CD4-positive, alpha-beta T cell treated with Interferon alpha-2 for 1 hour (primary cell): Measurements from ENCODE around the gene LIPE.

Experiments
- DNase-seq, 2 donors: peaks; one replicate each; pipeline ENCODE4 v3.0.0-alpha.2; 2020 to 2022

The LIPE gene

GRCh38 chr19:42410371-42410770, 16.8 kb downstream of the LIPE start:
- DNase-seq: no peak

- DNase-seq: no peak
Measured at GRCh38 chr19:42409477-42409876, 17.7 kb downstream of the LIPE start.

- no peak for DNase-seq
Measured at GRCh38 chr19:42407816-42408175, 19.4 kb downstream of the LIPE start.

GRCh38 chr19:42407085-42407815, 19.9 kb downstream of the LIPE start:
- no peak for DNase-seq

DNA sequence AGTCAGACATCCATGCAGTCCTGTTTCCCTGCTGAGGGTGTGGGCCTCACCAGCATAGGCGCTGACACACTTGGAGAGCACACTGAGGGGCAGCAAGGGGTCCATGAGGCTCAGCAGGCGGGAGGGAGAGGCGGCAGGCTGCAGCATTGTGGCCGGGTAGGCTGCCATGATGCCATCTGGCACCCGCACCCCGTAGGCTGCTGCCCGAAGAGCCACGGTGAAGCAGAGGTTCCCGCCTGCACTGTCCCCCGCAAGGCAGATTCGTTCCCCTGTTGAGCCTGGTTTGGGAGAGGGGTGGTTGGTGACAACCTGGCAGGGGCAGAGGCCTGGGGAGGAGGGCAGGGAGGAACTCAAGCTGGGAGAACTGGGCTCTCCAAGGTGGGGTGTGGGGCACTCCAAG, 21.1 kb downstream of the LIPE start:
- no peak for DNase-seq

GRCh38 chr19:42403586-42403985, 23.6 kb downstream of the LIPE start:
- DNase-seq: no peak

DNA sequence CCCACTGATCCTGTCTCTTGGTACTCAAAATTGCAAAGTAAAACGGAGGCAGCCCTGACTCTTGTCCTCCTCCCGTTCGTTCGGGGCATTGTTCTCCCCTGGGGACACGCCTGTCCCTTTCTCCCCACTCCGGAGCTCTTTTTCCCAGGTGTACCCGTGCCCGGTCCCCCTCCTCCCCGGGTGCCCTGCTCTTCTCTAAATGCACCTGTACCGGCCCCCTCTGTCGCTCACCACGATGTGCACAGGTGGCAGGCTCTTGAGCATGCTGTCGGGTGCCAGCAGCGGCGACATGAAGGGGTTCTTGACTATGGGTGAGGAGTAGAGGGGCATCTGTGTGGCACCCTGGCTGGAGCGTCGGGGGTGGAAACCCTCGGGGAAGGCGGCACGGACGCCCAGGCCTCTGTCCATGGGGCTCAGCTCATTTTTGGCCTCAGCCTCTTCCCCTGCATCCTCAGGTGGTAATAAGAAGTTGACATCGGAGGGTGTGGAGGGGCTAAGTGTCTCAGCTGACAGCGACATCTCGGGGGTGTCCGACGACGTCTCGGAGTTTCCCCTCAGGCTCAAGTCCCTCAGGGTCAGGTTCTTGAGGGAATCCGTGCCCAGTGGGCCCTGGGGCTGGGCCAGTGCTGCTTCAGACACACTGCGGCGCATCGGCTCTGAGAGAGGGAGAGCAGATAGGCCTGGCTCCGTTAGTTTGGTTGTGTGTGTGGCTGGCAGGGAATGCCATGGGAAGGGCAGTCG, 24.6 kb downstream of the LIPE start:
- no peak for DNase-seq

DNA sequence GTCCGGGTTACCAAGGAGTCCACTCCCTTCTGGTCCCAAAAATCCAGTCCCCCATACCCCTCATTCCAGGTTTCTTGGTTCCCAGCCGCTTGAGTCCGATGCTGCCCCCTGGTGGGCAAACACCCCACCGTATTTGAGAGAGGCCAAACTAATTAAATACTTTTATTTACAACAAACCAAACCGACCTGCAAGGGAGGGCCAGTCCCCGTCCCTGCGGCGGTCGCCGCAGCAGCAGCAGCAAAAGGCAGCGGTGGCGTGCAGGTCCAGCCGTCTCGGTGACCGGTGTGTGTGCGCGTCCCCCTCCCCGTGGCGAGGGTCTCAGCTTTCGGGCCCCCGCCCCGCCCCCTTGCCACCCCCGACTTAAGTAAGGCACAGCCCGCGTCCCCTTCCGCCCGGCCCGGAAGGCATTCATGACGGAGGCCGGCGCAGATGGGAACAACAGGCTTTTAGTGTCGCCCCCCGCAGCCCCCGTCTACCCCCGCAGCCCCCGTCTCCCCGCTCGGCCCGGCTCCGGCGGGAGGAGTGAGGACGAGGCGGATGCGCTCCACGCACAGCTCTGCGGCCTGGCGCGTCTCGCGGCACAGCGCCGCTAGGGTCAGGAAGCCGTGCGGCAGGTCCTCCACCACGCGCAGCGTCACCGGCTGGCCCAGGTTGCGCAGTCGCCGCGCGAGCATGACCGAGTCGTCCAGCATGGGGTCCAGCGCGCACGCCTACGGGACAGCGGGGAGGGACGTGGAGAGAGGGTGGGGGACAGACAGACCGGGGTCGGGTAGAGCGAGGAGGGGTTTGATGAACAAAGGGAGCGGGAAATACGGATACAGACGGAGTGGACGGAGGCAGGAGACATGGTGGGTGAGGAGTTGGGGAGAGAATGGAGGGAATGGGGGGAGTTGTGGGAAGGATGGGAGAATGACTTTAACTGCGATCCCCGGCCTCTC, 25.6 kb downstream of the LIPE start:
- DNase-seq: peak; percentile 67 to 78

- DNase-seq: no peak
Measured at GRCh38 chr19:42400404-42400803, 26.8 kb downstream of the LIPE start.

DNA sequence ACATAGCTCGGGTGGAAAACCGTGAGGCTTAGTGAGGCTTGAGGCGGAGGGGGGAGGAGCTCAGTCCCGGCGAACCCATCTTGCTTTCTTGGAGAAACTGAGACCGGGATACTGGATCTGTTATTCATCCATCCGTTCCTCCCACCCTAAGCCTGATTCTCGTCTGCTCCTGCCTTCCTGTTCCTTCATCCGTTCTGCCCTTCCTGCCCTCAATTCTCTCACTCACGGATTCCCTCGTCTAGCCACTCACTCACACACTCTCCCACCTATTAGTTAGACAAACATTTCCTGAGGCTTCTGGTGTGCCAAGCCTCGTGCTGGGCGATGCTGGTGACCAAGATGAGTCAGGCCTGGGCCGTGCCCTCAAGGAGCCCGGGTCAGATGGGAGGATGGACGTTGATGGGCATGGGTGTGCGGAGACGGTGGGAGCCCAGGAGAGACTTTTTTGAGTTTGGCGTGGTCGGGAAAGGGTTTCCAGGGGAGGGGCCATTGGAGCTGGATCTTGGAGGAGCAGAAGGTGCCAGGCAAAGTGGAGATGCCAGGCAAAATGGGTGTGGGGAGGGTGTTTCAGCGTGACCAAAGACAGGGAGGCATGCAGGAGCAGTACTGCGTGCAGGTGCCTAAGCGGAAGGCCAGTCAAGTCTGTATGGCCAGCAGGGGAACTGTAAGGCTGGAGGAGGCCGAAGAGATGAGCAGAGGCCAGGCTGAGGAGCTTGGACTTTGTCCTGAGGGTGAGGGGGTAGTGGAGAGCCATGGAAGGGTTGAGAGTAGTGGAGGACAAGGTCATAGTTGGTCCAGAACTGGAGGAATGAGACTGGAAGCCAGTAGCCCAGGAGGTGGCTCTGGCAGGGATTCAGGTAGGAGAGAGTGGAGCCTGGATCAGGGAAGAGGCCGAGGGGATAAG, 29.7 kb downstream of the LIPE start:
- peak in 1 of 2 donors; percentile 8 for DNase-seq

DNA sequence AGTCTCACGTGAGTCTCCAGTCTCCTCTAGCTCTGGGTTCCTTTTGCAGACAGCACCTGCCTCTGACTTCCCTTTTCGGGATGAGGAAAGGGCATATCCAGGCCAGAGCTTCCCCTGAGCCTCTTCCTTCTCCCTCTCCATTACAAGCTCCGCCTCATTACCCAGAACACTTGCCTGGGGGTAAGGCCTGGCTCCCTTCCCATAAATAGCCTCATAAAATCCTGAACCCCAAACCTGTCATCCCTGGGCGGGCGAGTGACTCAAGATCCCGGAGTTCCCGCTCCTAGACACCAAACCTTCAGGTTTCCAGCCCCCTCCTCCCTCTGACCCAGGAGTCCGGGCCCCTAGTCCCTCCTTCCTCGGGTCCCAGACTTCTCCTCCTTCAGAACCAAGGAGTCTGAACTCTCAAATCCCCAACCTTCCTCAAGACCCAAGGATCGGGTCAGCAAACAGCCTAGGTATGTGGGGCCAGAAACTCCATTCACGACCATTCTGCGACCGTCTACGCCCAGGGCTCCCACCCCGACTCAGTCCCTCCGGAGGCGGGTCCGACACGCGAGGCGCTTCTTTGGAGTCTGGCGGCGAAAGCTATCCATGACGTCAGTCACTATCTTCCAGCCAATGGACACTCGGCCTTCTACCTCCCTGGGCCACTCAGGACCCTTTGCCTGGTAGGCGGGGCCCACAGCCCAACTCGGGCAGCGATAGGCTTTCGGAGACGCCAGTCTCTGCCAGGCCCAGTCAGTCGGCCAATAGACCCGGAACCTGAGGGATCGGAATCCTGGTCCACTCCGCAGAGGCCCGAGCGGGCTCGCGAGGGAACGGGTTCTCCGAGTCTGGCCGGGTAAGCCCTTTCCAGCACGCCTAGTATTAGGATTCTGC, 30.6 kb downstream of the LIPE start:
- DNase-seq: peak; percentile 97

DNA sequence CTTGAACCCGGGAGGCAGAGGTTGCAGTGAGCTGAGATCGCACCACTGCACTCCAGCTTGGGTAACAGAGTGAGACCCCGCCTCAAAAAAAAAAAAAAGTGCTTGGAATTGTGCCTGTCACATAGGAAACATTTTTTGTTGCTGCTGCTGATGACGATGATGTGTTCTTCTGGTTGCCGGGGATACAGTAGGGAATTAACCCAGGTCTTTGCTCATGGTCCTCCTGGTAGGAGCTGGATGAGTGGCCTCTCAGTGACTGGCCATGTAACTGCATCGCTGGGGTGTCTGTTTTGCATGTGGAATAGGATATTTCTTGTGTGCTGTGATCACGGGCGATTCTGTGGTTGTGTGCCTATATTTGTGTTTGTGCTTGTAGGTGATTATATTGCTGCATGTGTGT, 32.4 kb downstream of the LIPE start:
- DNase-seq: no peak

- DNase-seq: no peak
Measured at GRCh38 chr19:42392165-42392564, 35.0 kb downstream of the LIPE start.

DNA sequence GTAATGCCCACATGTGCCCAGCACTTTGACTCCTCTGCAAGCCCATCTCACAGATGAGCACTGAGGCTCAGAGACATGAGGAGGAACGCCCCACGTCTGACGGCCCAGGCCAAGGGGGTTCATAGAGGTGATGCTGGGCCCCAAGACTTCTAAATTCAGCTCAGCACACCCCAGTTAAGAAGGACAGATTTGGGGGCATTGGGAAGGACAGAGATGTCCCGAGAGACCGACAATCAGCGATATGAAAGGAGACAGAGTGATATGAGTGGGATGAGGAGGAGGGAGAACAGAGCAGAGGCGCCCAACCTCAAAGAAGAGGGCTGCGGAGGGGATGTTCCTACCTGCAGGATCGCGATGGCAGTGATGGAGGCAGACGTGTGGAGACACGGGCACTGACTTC, 37.3 kb downstream of the LIPE start, which contains the start of gene CNFN:
Gene CNFN, minus strand, starts transcription at position 399 of the 400 bp plus-strand sequence. CDS start 1,260 bp downstream, outside the sequence.
- DNase-seq: no peak

DNA sequence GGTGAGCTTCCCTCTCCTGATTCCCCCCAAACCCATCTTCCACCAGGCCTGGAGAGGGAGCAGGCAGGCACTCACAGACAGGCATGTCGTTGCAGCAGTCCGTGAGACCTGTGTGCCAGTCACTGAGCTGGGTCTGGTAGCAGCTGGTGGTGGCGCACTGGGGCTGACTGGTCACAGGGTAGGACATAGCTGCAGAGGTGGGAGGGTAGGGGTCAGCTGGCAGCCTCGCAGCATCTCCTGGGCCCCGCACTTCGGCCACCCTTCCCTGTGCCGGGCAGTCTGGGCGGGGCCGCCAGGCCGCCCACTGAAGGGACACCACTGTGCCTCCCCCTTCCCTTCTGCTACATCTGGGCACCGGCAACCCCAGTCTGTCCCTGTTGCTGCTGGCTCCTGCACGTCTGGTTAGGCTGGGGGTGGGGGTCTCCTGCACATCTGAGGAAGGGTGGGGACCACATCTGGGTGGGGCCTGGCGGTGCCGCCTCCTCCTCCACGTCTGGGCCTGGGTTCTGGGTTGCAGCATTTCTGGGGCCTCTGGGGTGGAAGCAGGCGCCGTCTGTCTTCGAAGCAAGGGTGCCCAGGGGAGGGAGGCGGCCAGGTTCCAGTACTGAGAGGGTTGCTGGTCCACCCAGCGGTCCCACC, 38.2 kb downstream of the LIPE start:
- DNase-seq: no peak

DNA sequence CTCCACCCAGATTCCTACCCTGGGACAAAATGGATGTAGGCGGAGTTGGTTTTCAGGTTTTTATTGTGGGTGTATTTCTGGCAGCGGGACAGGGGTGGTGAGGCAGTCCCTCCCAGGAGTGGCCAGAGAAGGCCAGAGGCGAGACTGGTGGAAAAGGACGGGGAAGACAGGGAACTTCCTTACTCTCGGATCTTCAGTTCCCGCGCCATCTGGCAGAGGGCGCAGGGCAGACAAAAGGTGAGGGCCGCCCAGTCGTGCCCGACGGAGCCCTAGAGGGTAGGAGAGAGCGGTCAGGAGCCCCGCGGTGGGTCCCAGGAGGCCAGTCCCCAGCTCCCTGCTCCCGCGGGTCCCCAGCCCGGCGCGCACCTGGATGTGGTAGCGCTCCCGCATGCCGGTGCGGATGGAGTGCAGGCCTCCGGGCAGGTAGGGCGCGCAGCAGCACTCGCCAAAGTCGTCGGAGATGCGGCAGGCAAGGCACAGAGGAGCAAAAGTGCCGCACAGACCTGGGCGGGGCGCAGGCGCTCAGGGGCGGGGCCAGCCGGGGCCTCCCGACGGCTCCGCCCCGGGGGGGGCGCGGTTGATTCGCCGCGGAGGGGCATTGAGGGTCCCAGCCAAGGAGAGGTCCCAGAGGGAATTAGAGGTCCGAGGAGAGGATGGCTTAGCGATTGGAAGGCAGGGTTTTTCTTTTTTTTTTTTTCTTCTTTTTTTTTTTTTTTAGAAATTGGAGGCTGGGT, 40.0 kb downstream of the LIPE start:
- DNase-seq: peak; percentile 65 to 71

GRCh38 chr19:42380155-42380554, 47.0 kb downstream of the LIPE start:
- DNase-seq: no peak

DNA sequence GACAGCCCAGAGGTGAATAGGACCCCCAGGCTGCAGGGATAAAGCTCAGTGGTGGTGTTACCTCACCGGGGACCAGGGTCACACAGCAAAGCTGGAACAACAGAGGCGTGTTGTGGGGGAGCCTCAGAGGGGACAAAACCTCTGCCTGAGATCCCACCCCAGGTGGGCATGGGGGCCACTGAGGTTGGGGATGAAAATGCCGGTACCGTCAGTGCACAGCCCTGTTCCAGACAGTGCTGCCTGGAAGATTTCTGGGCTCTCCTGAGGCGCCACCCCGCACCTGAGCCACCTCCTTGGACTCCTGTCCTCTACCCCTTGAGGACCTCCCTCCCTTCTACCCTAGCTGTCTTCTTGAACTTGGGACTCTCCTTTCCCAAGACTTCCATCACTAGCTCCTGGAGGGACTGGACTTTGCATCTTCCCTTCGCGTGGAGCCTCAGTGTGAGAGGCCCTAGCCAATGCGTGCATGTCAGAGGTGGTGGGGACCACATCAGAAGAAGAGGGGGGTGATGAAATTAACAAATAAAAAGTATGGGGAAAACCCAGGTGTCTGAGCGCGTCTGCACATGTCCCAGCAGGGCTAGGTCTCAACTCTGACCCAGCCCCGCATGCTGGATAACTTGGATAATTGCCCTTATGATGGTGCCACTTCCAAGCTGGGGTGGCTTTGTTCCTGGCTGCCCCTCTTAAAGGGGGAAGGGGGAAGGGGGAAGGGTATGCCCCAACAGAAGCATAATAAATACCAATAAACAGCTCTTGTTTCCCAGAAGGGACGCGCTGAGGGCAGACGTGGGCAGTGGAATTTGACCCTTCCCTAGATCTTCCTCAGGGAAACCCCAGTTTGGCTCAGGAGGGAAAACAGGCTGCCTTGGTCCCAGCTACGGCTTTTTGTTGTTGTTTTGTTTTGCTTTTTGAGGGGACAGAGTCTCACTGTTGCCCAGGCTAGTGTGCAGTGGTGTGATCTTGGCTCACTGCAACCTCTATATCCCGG, 48.7 kb downstream of the LIPE start:
- DNase-seq: no peak

DNA sequence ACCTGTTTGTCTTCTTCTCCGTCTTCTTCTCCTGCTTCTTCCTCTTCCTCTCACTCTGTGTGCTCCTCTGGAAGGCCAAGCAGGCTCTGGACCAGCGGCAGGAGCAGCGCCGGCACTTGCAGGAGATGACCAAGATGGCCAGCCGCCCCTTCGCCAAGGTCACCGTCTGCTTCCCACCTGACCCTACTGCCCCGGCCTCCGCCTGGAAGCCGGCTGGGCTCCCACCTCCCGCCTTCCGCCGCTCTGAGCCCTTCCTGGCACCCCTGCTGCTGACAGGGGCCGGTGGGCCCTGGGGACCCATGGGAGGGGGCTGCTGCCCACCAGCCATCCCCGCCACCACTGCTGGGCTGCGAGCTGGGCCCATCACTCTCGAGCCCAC, 51.0 kb downstream of the LIPE start:
- DNase-seq: no peak
